Measurements from ENCODE around the gene ADGRL3. TPM values are rescaled to one million over a fixed set of nuclear protein-coding genes. Genes with fewer than 3 reads are reported as not detected.

The ADGRL3 gene
- total and polyA plus RNA-seq, 12 donors, result 2.4 to 182 (median 22.1) TPM

DNA sequence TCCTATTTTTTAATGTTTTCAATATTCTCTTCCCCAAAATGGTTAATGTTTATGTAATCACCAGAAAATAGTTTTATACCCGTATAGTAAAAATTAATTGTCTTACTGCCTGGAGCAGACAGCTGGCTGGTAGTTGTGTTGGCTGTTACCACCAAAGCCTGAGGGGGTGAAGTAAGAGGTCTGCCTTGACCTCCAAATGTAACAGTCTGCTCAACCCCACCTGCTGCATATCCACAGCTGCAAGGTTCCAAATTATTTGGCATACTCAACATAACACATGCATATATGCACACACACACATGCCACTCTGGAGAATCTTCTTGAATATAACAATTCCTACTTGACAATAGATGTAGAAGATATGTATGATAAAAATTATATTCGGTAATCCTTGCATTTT, 624.3 kb downstream of the ADGRL3 start:
- Histone ChIP-seq H3K36me3 (replicated peaks in 1 of 2) (no peaks in the 10 kb centered on the region), H3K4me3 (no peak overlapping the region), H3K4me1 (replicated peaks in 1 of 2) (no peaks in the 10 kb centered on the region), H3K9me3 (replicated peaks in 1 of 3) (no peaks in the 10 kb centered on the region), H3K27me3 (no peaks in the 10 kb centered on the region), H3K27ac (no peak overlapping the region)
- WGBS, 4 donors, result 73 to 86% (median 78%) methylated on average over 2 of the region's 2 CpGs
- no peak for DNase-seq
- intact Hi-C loops (cut with DNase I), result no loop called here
- TF ChIP-seq, protein P1, sequence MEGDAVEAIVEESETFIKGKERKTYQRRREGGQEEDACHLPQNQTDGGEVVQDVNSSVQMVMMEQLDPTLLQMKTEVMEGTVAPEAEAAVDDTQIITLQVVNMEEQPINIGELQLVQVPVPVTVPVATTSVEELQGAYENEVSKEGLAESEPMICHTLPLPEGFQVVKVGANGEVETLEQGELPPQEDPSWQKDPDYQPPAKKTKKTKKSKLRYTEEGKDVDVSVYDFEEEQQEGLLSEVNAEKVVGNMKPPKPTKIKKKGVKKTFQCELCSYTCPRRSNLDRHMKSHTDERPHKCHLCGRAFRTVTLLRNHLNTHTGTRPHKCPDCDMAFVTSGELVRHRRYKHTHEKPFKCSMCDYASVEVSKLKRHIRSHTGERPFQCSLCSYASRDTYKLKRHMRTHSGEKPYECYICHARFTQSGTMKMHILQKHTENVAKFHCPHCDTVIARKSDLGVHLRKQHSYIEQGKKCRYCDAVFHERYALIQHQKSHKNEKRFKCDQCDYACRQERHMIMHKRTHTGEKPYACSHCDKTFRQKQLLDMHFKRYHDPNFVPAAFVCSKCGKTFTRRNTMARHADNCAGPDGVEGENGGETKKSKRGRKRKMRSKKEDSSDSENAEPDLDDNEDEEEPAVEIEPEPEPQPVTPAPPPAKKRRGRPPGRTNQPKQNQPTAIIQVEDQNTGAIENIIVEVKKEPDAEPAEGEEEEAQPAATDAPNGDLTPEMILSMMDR (IDR thresholded peaks at IDR 0.05), result no peak
- TF ChIP-seq POLR2A (IDR thresholded peaks at IDR 0.05), result no peak

DNA sequence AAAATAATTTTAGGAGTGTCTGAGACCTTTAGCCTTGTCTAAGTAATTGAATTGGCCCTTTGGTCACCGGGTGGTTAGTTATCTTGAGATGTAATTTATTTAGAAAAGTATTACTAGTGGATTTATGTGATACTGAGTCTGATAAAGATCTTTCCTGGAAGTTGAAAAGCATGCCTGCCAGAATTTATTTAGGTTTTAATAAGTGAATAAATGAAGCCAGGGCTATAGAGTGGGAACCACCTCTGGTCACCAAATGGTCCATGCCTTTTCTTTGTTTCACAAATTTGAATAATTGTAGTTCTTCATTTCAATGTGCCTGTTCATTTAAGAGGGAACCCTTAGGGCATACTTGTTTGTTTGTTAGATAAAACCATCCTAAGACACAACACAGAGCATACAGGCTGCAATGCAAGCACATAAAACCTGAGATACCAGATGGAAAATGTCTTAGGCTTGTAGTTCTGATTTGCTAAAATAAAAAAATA, 627.8 kb downstream of the ADGRL3 start:
- Histone ChIP-seq H3K4me3 (no peak overlapping the region), H3K9me3 (replicated peaks in 1 of 3) (no peaks in the 10 kb centered on the region), H3K4me1 (replicated peaks in 1 of 2) (no peaks in the 10 kb centered on the region), H3K27me3 (no peaks in the 10 kb centered on the region), H3K27ac (no peak overlapping the region), H3K36me3 (replicated peaks in 1 of 2) (no peaks in the 10 kb centered on the region)
- TF ChIP-seq, protein P1 (IDR thresholded peaks at IDR 0.05), result no peak
- TF ChIP-seq POLR2A (IDR thresholded peaks at IDR 0.05), result no peak
- WGBS, 4 donors, result 14 to 37% (median 24%) methylated on average over 1 of the region's 1 CpG
- intact Hi-C loops (cut with DNase I), result no loop called here
- DNase-seq, result no peak

DNA sequence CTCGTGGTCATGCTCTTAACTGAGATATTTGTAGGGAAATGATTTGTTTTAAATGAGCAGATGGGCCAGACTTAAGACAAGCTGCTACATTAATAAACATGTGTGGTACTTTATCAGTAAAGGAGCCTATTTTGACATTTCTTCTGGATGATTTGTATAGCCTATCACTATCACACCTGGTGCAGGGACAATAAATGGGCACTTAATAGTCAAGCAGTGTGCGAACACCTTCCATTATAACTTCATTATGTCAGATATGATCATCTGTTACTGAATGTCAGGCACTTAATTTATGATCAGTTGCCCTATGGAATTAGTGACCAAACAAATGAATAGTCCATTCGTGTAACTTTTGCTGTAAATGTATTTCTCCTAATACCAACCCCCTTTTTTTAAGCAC, 628.8 kb downstream of the ADGRL3 start:
- TF ChIP-seq, protein P1 (IDR thresholded peaks at IDR 0.05), result no peak
- TF ChIP-seq POLR2A (IDR thresholded peaks at IDR 0.05), result no peak
- no peaks in the 10 kb centered on the region for H3K27me3 ChIP-seq
- no peak overlapping the region for H3K27ac ChIP-seq
- no peaks in the 10 kb centered on the region for H3K4me1 ChIP-seq (replicated peaks in 1 of 2)
- H3K36me3 ChIP-seq (replicated peaks in 1 of 2), result no peaks in the 10 kb centered on the region
- intact Hi-C loops (cut with DNase I), result no loop called here
- WGBS, 4 donors, result 83 to 89% (median 85%) methylated on average over 3 of the region's 3 CpGs
- H3K9me3 ChIP-seq (replicated peaks in 1 of 3), result no peaks in the 10 kb centered on the region
- no peak overlapping the region for H3K4me3 ChIP-seq
- DNase-seq, result no peak

DNA sequence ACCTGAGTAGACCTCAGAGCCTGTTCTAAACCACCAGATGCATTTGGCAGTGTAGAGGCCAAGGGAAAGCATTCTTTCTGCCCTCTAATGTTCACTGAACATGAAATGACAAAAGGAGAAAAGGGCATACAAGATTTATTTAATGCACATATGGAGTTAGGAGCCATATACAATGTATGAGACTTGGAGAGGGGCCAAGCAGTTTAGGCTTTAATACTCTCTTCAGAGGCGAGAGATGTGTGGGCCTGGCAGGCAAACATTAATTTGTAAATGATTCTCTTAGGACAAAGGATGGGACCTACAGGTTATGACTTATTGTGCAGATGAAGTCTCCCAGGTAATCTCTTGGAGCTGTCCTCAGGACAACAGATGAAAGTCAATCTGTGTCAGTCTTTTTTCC, 631.9 kb downstream of the ADGRL3 start:
- Histone ChIP-seq H3K4me3 (no peak overlapping the region), H3K27me3 (no peaks in the 10 kb centered on the region), H3K36me3 (replicated peaks in 1 of 2) (no peaks in the 10 kb centered on the region), H3K27ac (no peak overlapping the region), H3K4me1 (replicated peaks in 1 of 2) (no peaks in the 10 kb centered on the region), H3K9me3 (replicated peaks in 1 of 3) (no peaks in the 10 kb centered on the region)
- no peak for TF ChIP-seq POLR2A (IDR thresholded peaks at IDR 0.05)
- TF ChIP-seq, protein P1 (IDR thresholded peaks at IDR 0.05), result no peak
- WGBS, 4 donors, result 79 to 100% (median 84%) methylated on average over 1 of the region's 1 CpG
- DNase-seq, result no peak
- intact Hi-C loops (cut with DNase I), result no loop called here

Data from adrenal gland (tissue), 12 donors.